HEK293 (cell line): Measurements from ENCODE around the gene PROCA1.

Experiments used
- CTCF ChIP-seq: fragments of 450-650 bp; formaldehyde crosslinking; IDR thresholded peaks from 2 replicates; pipeline ENCODE4 v1.5.1; 2016; ENCODE audit warnings: missing biosample characterization, missing genetic modification characterization
- GLI2 ChIP-seq: fragments of 450-650 bp; formaldehyde crosslinking; IDR thresholded peaks from 2 replicates; pipeline ENCODE4; 2017; ENCODE audit warnings: missing biosample characterization, missing genetic modification characterization, low read depth, borderline replicate concordance
- ZNF175 ChIP-seq: fragments of 450-650 bp; formaldehyde crosslinking; IDR thresholded peaks from 2 replicates; pipeline ENCODE4 v1.5.1; 2016; ENCODE audit warnings: missing biosample characterization, missing genetic modification characterization
- ZNF274 ChIP-seq, 2 experiments: fragments of 200-500 bp in 1 of 2; fragments of 450-650 bp in 1 of 2; sonication (Bioruptor generic) in 1 of 2; formaldehyde crosslinking in 1 of 2; IDR thresholded peaks; 2 replicates each; pipeline versions ENCODE4 v1.5.1 to v1.6.1; 2014 to 2016; ENCODE audit warnings: borderline replicate concordance in 1 of 2, inconsistent platforms in 1 of 2, low read length in 1 of 2, missing biosample characterization in 1 of 2, missing genetic modification characterization in 1 of 2
- ZNF521 ChIP-seq: fragments of 450-650 bp; formaldehyde crosslinking; IDR thresholded peaks from 2 replicates; pipeline ENCODE4 v1.5.1; 2017; ENCODE audit warnings: missing biosample characterization, mild to moderate bottlenecking, missing genetic modification characterization
- ZNF660 ChIP-seq: fragments of 450-650 bp; IDR thresholded peaks from 2 replicates; pipeline ENCODE4 v1.5.1; 2018; ENCODE audit warnings: missing biosample characterization, mild to moderate bottlenecking, missing genetic modification characterization

GRCh38 chr17:28755486-28755885 is 43.8 kb upstream of the PROCA1 start:
- TF ChIP-seq ZNF274 (IDR thresholded peaks at IDR 0.05; ENCODE audit: low read length) (no peak), ZNF274 (tag by site-specific recombination; IDR thresholded peaks at IDR 0.05; ENCODE audit: borderline replicate concordance) (no peak), ZNF175 (no peak), GLI2 (no peak), CTCF (tag by site-specific recombination) (no peak), ZNF521 (tag by site-specific recombination) (no peak), ZNF660 (tag by site-specific recombination) (no peak)
